Measurements from ENCODE around the gene PYCARD.

DNA sequence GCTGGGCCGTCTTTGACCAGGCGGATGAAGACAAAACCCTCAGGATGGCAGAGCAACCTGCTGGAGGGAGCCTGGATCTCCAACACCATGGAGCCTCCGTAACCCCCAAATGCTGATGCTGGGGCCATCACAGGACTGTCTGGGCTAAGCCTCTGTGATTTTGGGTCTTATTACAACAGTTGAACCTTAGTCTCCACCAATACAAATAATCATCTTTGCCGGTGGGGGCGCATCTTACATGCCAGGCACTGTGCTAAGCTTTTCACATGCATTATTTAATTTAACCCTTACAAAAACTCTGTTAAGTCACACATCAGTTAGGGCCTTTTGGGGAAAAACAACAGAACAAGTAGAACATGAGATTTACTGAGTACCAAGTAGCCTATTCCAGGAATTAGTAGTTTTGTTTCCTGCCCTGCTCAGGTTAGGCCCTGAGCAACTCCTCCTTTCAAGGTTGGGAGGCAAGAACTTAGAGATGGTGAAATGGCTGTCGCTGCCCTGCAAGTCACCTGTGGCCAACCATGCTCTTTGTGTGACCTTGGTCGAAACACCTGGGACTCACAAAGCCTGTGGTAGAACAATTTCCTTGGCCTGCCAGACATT, 48.3 kb upstream of the PYCARD start:
- TF ChIP-seq POLR2A (IDR thresholded peaks at IDR 0.05) (no peak), POLR2AphosphoS5 (IDR thresholded peaks at IDR 0.05) (no peak)
- TF ChIP-seq, protein P1, sequence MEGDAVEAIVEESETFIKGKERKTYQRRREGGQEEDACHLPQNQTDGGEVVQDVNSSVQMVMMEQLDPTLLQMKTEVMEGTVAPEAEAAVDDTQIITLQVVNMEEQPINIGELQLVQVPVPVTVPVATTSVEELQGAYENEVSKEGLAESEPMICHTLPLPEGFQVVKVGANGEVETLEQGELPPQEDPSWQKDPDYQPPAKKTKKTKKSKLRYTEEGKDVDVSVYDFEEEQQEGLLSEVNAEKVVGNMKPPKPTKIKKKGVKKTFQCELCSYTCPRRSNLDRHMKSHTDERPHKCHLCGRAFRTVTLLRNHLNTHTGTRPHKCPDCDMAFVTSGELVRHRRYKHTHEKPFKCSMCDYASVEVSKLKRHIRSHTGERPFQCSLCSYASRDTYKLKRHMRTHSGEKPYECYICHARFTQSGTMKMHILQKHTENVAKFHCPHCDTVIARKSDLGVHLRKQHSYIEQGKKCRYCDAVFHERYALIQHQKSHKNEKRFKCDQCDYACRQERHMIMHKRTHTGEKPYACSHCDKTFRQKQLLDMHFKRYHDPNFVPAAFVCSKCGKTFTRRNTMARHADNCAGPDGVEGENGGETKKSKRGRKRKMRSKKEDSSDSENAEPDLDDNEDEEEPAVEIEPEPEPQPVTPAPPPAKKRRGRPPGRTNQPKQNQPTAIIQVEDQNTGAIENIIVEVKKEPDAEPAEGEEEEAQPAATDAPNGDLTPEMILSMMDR (IDR thresholded peaks at IDR 0.05), result no peak

Data from breast epithelium (tissue), 3 donors.